GM23338 (cell line): ENCODE results near the gene FAM117B. TPM values are rescaled to one million over a fixed set of nuclear protein-coding genes. Genes with fewer than 3 reads are reported as not detected.

Experiments used
- ATAC-seq: fragments of 200-7000 bp; cut with Tn5 transposase; 3 replicates; pipeline ENCODE4 v1.9.1; 2020
- DNase-seq: peaks from one replicate; pipeline ENCODE4 v3.0.0-alpha.2; 2015; ENCODE audit warnings: low spot score
- H2AFZ ChIP-seq: fragments of 200-600 bp; sonication (generic); 2 replicates; pipeline ENCODE4 v1.8.0; 2016; ENCODE audit warnings: antibody characterized with exemption, mild to moderate bottlenecking, moderate library complexity
- H3F3A ChIP-seq: fragments of 200-600 bp; sonication (generic); replicated peaks from 2 replicates; pipeline ENCODE4 v1.8.0; 2017; ENCODE audit warnings: antibody characterized with exemption, mixed run types, low read depth
- H3K27ac ChIP-seq: fragments of 200-600 bp; sonication (generic); 2 replicates; pipeline ENCODE4 v1.6.1; 2016; ENCODE audit warnings: low read depth
- H3K27me3 ChIP-seq: fragments of 200-600 bp; sonication (generic); 2 replicates; pipeline ENCODE4 v1.8.0; 2016; ENCODE audit warnings: mild to moderate bottlenecking, mixed run types, moderate library complexity; ENCODE audit not compliant: insufficient read depth
- H3K36me3 ChIP-seq: fragments of 200-600 bp; sonication (generic); 2 replicates; pipeline ENCODE4 v1.8.0; 2016; ENCODE audit warnings: mild to moderate bottlenecking; ENCODE audit not compliant: insufficient read depth
- H3K4me1 ChIP-seq: fragments of 200-600 bp; sonication (generic); 2 replicates; pipeline ENCODE4 v1.8.0; 2016; ENCODE audit warnings: mild to moderate bottlenecking, moderate library complexity; ENCODE audit not compliant: insufficient read depth
- H3K4me2 ChIP-seq: fragments of 200-600 bp; sonication (generic); 2 replicates; pipeline ENCODE4 v1.7.1; 2017; ENCODE audit warnings: mixed run types
- H3K4me3 ChIP-seq: fragments of 200-600 bp; sonication (generic); 2 replicates; pipeline ENCODE4 v1.6.1; 2016; ENCODE audit warnings: mixed run types
- H3K79me2 ChIP-seq: fragments of 200-600 bp; sonication (generic); replicated peaks from 2 replicates; pipeline ENCODE4 v1.8.0; 2017; ENCODE audit warnings: mild to moderate bottlenecking; ENCODE audit not compliant: insufficient read depth
- H3K9me2 ChIP-seq: fragments of 200-600 bp; sonication (generic); 2 replicates; pipeline ENCODE4 v1.8.0; 2017; ENCODE audit not compliant: insufficient read depth
- H4K20me1 ChIP-seq: fragments of 200-600 bp; sonication (generic); replicated peaks from 2 replicates; pipeline ENCODE4 v1.8.0; 2017; ENCODE audit warnings: mild to moderate bottlenecking; ENCODE audit not compliant: insufficient read depth
- H3K27ac Mint-ChIP-seq: 2 replicates; pipeline ENCODE4 v1.8.0; 2020; ENCODE audit warnings: inconsistent platforms, mild to moderate bottlenecking, moderate library complexity, mixed read lengths
- H3K27me3 Mint-ChIP-seq: 3 replicates; pipeline ENCODE4 v1.8.0; 2022; ENCODE audit warnings: low read depth, mild to moderate bottlenecking, moderate library complexity, mixed read lengths, inconsistent platforms; ENCODE audit not compliant: insufficient read depth, poor library complexity
- H3K36me3 Mint-ChIP-seq: 3 replicates; pipeline ENCODE4 v1.8.0; 2021; ENCODE audit warnings: low read depth, mild to moderate bottlenecking, inconsistent platforms, moderate library complexity, mixed read lengths
- H3K4me1 Mint-ChIP-seq: 3 replicates; pipeline ENCODE4 v1.8.0; 2020; ENCODE audit warnings: mild to moderate bottlenecking, inconsistent platforms, mixed read lengths
- H3K4me3 Mint-ChIP-seq: 3 replicates; pipeline ENCODE4 v1.8.0; 2021; ENCODE audit warnings: moderate library complexity, mild to moderate bottlenecking, inconsistent platforms, mixed read lengths
- H3K9me3 Mint-ChIP-seq: 3 replicates; pipeline ENCODE4 v1.8.0; 2020; ENCODE audit warnings: moderate library complexity, mild to moderate bottlenecking, inconsistent platforms, mixed read lengths
- CREB1 ChIP-seq: fragments of 250-450 bp; sonication (Bioruptor Pico); IDR thresholded peaks from 2 replicates; pipeline ENCODE4 v1.5.0; 2020; ENCODE audit warnings: low read depth, mild to moderate bottlenecking, moderate library complexity
- CTCF ChIP-seq, 2 experiments: fragments of 200-600 bp in 1 of 2; sonication (generic) in 1 of 2; conservative IDR thresholded peaks; 2 replicates each; pipeline versions ENCODE4 v1.5.1 to v1.6.1; 2016 to 2017; ENCODE audit warnings: antibody characterized with exemption in 2 of 2, low read depth in 2 of 2, mild to moderate bottlenecking in 2 of 2, moderate library complexity in 1 of 2
- ETS1 ChIP-seq: IDR thresholded peaks from 2 replicates; pipeline ENCODE4 v1.6.1; 2016; ENCODE audit warnings: antibody characterized with exemption
- EZH2 ChIP-seq: fragments of 200-600 bp; sonication (generic); IDR thresholded peaks from one replicate; pipeline ENCODE4 v1.8.0; 2017; ENCODE audit warnings: antibody characterized with exemption, mild to moderate bottlenecking, low read depth; ENCODE audit not compliant: unreplicated experiment
- EZH2phosphoT487 ChIP-seq: fragments of 200-600 bp; sonication (generic); IDR thresholded peaks from one replicate; pipeline ENCODE4 v1.8.1; 2018; ENCODE audit warnings: antibody characterized with exemption; ENCODE audit not compliant: unreplicated experiment
- JUNB ChIP-seq: IDR thresholded peaks from one replicate; pipeline ENCODE4 v1.6.1; 2016; ENCODE audit warnings: antibody characterized with exemption; ENCODE audit not compliant: unreplicated experiment
- NANOG ChIP-seq: IDR thresholded peaks from 2 replicates; pipeline ENCODE4 v1.6.1; 2016; ENCODE audit warnings: antibody characterized with exemption, borderline replicate concordance
- POLR2AphosphoS5 ChIP-seq: IDR thresholded peaks from 2 replicates; pipeline ENCODE4 v1.6.1; 2016; ENCODE audit warnings: antibody characterized with exemption, low read depth
- STAT1 ChIP-seq: IDR thresholded peaks from one replicate; pipeline ENCODE4 v1.6.1; 2016; ENCODE audit warnings: antibody characterized with exemption; ENCODE audit not compliant: unreplicated experiment
- ZNF114 ChIP-seq: fragments of 250-450 bp; sonication (Bioruptor Pico); IDR thresholded peaks from 2 replicates; pipeline ENCODE4 v1.5.0; 2020; ENCODE audit warnings: mild to moderate bottlenecking, moderate library complexity
- ZNF331 ChIP-seq: fragments of 250-450 bp; sonication (Bioruptor Pico); IDR thresholded peaks from 2 replicates; pipeline ENCODE4 v1.5.0; 2020; ENCODE audit warnings: low read depth, mild to moderate bottlenecking, moderate library complexity
- polyA plus RNA-seq: library from polyadenylated mRNA; unstranded; fragments of >200 nt; fragmentation: Nextera tagmentation; extraction: Ambion mirVana; gene quantifications from 2 replicates; pipeline ENCODE4 v1.2.1, GENCODE V29; 2016
- total RNA-seq: library from RNA; depleted of rRNA; stranded (reverse); fragments of >200 nt; shearing (Covaris generic); gene quantifications from 2 replicates; pipeline ENCODE4 v1.2.3, GENCODE V29; 2014
- TF ChIP-seq, protein P1 (sequence below): IDR thresholded peaks from one replicate; pipeline ENCODE4 v1.6.1; 2018; ENCODE audit warnings: antibody characterized with exemption; ENCODE audit not compliant: unreplicated experiment
- TF ChIP-seq, protein P2 (sequence below): fragments of 250-450 bp; sonication (Bioruptor Pico); IDR thresholded peaks from 2 replicates; pipeline ENCODE4 v1.5.0; 2020; ENCODE audit warnings: mild to moderate bottlenecking, moderate library complexity

Gene FAM117B
- total and polyA plus RNA-seq, 2 experiments from 2014 or later = 8.4 to 23.0 TPM

DNA sequence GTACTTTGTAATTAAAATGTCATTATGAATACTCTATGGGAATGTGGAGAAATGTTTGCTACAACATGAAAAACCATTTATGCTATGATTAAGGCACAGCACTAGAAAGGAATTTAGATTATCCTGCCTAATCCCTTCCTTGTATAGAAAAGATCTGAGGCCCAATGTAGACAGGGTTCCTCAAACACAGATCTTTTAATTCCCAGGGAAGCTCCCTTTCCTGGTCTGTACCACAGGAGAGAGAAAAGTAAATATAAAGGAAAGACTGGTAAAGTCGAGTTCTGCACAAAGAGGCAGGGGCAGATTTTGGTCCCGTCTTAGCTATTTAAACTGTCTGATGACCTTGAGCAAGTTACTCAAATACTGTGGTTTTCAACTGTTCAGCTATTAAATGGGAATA, 152.1 kb downstream of the FAM117B start:
- Histone ChIP-seq H3K4me3 (no peak overlapping the region), H3F3A (no peaks in the 10 kb centered on the region), H3K36me3 (peaks cover 7% of the 10 kb centered on the region; the same call in 1 of the 2 replicates), H3K27me3 (no peaks in the 10 kb centered on the region), H3K79me2 (no peaks in the 10 kb centered on the region), H3K4me1 (no peaks in the 10 kb centered on the region), H4K20me1 (peaks cover 2% of the 10 kb centered on the region; the same call in 1 of the 2 replicates), H3K4me2 (no peak overlapping the region), H3K27ac (no peak overlapping the region), H3K9me2 (no peaks in the 10 kb centered on the region), H2AFZ (no peak overlapping the region)
- Mint-ChIP-seq H3K36me3 (peaks cover 3% of the 10 kb centered on the region; the same call in 2 of the 3 replicates), H3K27me3 (no peaks in the 10 kb centered on the region), H3K4me3 (no peak overlapping the region), H3K9me3 (no peaks in the 10 kb centered on the region), H3K4me1 (no peaks in the 10 kb centered on the region), H3K27ac (no peak overlapping the region)
- no peak for DNase-seq
- no peak for ATAC-seq
- TF ChIP-seq, protein P1, sequence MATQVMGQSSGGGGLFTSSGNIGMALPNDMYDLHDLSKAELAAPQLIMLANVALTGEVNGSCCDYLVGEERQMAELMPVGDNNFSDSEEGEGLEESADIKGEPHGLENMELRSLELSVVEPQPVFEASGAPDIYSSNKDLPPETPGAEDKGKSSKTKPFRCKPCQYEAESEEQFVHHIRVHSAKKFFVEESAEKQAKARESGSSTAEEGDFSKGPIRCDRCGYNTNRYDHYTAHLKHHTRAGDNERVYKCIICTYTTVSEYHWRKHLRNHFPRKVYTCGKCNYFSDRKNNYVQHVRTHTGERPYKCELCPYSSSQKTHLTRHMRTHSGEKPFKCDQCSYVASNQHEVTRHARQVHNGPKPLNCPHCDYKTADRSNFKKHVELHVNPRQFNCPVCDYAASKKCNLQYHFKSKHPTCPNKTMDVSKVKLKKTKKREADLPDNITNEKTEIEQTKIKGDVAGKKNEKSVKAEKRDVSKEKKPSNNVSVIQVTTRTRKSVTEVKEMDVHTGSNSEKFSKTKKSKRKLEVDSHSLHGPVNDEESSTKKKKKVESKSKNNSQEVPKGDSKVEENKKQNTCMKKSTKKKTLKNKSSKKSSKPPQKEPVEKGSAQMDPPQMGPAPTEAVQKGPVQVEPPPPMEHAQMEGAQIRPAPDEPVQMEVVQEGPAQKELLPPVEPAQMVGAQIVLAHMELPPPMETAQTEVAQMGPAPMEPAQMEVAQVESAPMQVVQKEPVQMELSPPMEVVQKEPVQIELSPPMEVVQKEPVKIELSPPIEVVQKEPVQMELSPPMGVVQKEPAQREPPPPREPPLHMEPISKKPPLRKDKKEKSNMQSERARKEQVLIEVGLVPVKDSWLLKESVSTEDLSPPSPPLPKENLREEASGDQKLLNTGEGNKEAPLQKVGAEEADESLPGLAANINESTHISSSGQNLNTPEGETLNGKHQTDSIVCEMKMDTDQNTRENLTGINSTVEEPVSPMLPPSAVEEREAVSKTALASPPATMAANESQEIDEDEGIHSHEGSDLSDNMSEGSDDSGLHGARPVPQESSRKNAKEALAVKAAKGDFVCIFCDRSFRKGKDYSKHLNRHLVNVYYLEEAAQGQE = no peak
- TF ChIP-seq EZH2phosphoT487 = no peak
- TF ChIP-seq CREB1 (CRISPR knock-in tag) = no peak
- no peak for TF ChIP-seq EZH2
- TF ChIP-seq ZNF114 (CRISPR knock-in tag) = no peak
- TF ChIP-seq ZNF331 (CRISPR knock-in tag) = no peak
- TF ChIP-seq, protein P2, sequence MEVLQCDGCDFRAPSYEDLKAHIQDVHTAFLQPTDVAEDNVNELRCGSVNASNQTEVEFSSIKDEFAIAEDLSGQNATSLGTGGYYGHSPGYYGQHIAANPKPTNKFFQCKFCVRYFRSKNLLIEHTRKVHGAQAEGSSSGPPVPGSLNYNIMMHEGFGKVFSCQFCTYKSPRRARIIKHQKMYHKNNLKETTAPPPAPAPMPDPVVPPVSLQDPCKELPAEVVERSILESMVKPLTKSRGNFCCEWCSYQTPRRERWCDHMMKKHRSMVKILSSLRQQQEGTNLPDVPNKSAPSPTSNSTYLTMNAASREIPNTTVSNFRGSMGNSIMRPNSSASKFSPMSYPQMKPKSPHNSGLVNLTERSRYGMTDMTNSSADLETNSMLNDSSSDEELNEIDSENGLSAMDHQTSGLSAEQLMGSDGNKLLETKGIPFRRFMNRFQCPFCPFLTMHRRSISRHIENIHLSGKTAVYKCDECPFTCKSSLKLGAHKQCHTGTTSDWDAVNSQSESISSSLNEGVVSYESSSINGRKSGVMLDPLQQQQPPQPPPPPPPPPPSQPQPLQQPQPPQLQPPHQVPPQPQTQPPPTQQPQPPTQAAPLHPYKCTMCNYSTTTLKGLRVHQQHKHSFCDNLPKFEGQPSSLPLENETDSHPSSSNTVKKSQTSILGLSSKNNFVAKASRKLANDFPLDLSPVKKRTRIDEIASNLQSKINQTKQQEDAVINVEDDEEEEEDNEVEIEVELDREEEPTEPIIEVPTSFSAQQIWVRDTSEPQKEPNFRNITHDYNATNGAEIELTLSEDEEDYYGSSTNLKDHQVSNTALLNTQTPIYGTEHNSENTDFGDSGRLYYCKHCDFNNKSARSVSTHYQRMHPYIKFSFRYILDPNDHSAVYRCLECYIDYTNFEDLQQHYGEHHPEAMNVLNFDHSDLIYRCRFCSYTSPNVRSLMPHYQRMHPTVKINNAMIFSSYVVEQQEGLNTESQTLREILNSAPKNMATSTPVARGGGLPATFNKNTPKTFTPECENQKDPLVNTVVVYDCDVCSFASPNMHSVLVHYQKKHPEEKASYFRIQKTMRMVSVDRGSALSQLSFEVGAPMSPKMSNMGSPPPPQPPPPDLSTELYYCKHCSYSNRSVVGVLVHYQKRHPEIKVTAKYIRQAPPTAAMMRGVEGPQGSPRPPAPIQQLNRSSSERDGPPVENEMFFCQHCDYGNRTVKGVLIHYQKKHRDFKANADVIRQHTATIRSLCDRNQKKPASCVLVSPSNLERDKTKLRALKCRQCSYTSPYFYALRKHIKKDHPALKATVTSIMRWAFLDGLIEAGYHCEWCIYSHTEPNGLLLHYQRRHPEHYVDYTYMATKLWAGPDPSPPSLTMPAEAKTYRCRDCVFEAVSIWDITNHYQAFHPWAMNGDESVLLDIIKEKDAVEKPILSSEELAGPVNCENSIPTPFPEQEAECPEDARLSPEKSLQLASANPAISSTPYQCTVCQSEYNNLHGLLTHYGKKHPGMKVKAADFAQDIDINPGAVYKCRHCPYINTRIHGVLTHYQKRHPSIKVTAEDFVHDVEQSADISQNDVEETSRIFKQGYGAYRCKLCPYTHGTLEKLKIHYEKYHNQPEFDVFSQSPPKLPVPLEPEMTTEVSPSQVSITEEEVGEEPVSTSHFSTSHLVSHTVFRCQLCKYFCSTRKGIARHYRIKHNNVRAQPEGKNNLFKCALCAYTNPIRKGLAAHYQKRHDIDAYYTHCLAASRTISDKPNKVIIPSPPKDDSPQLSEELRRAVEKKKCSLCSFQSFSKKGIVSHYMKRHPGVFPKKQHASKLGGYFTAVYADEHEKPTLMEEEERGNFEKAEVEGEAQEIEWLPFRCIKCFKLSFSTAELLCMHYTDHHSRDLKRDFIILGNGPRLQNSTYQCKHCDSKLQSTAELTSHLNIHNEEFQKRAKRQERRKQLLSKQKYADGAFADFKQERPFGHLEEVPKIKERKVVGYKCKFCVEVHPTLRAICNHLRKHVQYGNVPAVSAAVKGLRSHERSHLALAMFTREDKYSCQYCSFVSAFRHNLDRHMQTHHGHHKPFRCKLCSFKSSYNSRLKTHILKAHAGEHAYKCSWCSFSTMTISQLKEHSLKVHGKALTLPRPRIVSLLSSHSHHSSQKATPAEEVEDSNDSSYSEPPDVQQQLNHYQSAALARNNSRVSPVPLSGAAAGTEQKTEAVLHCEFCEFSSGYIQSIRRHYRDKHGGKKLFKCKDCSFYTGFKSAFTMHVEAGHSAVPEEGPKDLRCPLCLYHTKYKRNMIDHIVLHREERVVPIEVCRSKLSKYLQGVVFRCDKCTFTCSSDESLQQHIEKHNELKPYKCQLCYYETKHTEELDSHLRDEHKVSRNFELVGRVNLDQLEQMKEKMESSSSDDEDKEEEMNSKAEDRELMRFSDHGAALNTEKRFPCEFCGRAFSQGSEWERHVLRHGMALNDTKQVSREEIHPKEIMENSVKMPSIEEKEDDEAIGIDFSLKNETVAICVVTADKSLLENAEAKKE (CRISPR knock-in tag) = no peak
- TF ChIP-seq STAT1 = no peak
- no peak for TF ChIP-seq JUNB
- no peak for TF ChIP-seq ETS1
- no peak for TF ChIP-seq POLR2AphosphoS5
- no peak for TF ChIP-seq CTCF (conservative IDR thresholded peaks at IDR 0.05; ENCODE audit: low read depth in 2 of 2)
- TF ChIP-seq NANOG = no peak
